Measurements from ENCODE around the gene GGA3.

- TF ChIP-seq CTCF (IDR thresholded peaks at IDR 0.05; ENCODE audit: borderline replicate concordance, extremely low read depth, low read length, poor library complexity, severe bottlenecking) (no peak), EZH2 (IDR thresholded peaks at IDR 0.05; ENCODE audit: borderline replicate concordance, low read depth, low read length, severe bottlenecking) (no peak)
Measured at GRCh38 chr17:75207760-75208159, 53.6 kb downstream of the GGA3 start.
